ENCODE measurements around the gene GABRA5. TPM values are rescaled to one million over a fixed set of nuclear protein-coding genes. Genes with fewer than 3 reads are reported as not detected.
A peak's percentile ranks its signal among the peaks of the same experiment; 100 is the strongest.

Gene GABRA5
- total and polyA plus RNA-seq, 2 experiments from 2014 or later = 11.5 to 25.9 TPM

- Mint-ChIP-seq H3K9me3 (no peaks in the 10 kb centered on the region), H3K4me1 (peaks cover 32% of the 10 kb centered on the region), H3K4me3 (peak overlapping the region; percentile 78), H3K27ac (no peak overlapping the region), H3K27me3 (ENCODE audit: insufficient read depth, low read depth, poor library complexity) (peaks cover 23% of the 10 kb centered on the region), H3K36me3 (ENCODE audit: low read depth) (0 out of 3 replicates have a peak, but pooled peaks cover 3% of the 10 kb centered on the region)
- Histone ChIP-seq H3K4me3 (peak overlapping the region; percentile 73), H3K36me3 (ENCODE audit: insufficient read depth) (no peaks in the 10 kb centered on the region), H2AFZ (peak overlapping the region; percentile 91), H4K20me1 (replicated peaks; ENCODE audit: insufficient read depth) (no peaks in the 10 kb centered on the region), H3K9me2 (ENCODE audit: insufficient read depth) (no peaks in the 10 kb centered on the region), H3K27ac (ENCODE audit: low read depth) (no peak overlapping the region), H3K4me2 (peak overlapping the region; percentile 87), H3K27me3 (ENCODE audit: insufficient read depth) (peaks cover 44% of the 10 kb centered on the region), H3K4me1 (ENCODE audit: insufficient read depth) (peaks cover 20% of the 10 kb centered on the region), H3K79me2 (replicated peaks; ENCODE audit: insufficient read depth) (no peaks in the 10 kb centered on the region), H3F3A (replicated peaks; ENCODE audit: low read depth) (no peaks in the 10 kb centered on the region)
- ATAC-seq (no peak), DNase-seq (ENCODE audit: low spot score) (peak; percentile 25)
- TF ChIP-seq STAT1 (IDR thresholded peaks at IDR 0.05; ENCODE audit: unreplicated experiment) (no peak), ETS1 (IDR thresholded peaks at IDR 0.05) (no peak), ZNF331 (CRISPR knock-in tag; IDR thresholded peaks at IDR 0.05; ENCODE audit: low read depth) (no peak), NANOG (IDR thresholded peaks at IDR 0.05; ENCODE audit: borderline replicate concordance) (no peak), ZNF114 (CRISPR knock-in tag; IDR thresholded peaks at IDR 0.05) (no peak), POLR2AphosphoS5 (IDR thresholded peaks at IDR 0.05; ENCODE audit: low read depth) (no peak), EZH2phosphoT487 (IDR thresholded peaks at IDR 0.05; ENCODE audit: unreplicated experiment) (no peak), JUNB (IDR thresholded peaks at IDR 0.05; ENCODE audit: unreplicated experiment) (no peak), EZH2 (IDR thresholded peaks at IDR 0.05; ENCODE audit: low read depth, unreplicated experiment) (no peak), CREB1 (CRISPR knock-in tag; IDR thresholded peaks at IDR 0.05; ENCODE audit: low read depth) (no peak)
- TF ChIP-seq, protein P1, sequence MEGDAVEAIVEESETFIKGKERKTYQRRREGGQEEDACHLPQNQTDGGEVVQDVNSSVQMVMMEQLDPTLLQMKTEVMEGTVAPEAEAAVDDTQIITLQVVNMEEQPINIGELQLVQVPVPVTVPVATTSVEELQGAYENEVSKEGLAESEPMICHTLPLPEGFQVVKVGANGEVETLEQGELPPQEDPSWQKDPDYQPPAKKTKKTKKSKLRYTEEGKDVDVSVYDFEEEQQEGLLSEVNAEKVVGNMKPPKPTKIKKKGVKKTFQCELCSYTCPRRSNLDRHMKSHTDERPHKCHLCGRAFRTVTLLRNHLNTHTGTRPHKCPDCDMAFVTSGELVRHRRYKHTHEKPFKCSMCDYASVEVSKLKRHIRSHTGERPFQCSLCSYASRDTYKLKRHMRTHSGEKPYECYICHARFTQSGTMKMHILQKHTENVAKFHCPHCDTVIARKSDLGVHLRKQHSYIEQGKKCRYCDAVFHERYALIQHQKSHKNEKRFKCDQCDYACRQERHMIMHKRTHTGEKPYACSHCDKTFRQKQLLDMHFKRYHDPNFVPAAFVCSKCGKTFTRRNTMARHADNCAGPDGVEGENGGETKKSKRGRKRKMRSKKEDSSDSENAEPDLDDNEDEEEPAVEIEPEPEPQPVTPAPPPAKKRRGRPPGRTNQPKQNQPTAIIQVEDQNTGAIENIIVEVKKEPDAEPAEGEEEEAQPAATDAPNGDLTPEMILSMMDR (conservative IDR thresholded peaks at IDR 0.05; ENCODE audit: low read depth in 2 of 2) = no peak
- TF ChIP-seq, protein P2, sequence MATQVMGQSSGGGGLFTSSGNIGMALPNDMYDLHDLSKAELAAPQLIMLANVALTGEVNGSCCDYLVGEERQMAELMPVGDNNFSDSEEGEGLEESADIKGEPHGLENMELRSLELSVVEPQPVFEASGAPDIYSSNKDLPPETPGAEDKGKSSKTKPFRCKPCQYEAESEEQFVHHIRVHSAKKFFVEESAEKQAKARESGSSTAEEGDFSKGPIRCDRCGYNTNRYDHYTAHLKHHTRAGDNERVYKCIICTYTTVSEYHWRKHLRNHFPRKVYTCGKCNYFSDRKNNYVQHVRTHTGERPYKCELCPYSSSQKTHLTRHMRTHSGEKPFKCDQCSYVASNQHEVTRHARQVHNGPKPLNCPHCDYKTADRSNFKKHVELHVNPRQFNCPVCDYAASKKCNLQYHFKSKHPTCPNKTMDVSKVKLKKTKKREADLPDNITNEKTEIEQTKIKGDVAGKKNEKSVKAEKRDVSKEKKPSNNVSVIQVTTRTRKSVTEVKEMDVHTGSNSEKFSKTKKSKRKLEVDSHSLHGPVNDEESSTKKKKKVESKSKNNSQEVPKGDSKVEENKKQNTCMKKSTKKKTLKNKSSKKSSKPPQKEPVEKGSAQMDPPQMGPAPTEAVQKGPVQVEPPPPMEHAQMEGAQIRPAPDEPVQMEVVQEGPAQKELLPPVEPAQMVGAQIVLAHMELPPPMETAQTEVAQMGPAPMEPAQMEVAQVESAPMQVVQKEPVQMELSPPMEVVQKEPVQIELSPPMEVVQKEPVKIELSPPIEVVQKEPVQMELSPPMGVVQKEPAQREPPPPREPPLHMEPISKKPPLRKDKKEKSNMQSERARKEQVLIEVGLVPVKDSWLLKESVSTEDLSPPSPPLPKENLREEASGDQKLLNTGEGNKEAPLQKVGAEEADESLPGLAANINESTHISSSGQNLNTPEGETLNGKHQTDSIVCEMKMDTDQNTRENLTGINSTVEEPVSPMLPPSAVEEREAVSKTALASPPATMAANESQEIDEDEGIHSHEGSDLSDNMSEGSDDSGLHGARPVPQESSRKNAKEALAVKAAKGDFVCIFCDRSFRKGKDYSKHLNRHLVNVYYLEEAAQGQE (IDR thresholded peaks at IDR 0.05; ENCODE audit: unreplicated experiment) = no peak
- TF ChIP-seq, protein P3, sequence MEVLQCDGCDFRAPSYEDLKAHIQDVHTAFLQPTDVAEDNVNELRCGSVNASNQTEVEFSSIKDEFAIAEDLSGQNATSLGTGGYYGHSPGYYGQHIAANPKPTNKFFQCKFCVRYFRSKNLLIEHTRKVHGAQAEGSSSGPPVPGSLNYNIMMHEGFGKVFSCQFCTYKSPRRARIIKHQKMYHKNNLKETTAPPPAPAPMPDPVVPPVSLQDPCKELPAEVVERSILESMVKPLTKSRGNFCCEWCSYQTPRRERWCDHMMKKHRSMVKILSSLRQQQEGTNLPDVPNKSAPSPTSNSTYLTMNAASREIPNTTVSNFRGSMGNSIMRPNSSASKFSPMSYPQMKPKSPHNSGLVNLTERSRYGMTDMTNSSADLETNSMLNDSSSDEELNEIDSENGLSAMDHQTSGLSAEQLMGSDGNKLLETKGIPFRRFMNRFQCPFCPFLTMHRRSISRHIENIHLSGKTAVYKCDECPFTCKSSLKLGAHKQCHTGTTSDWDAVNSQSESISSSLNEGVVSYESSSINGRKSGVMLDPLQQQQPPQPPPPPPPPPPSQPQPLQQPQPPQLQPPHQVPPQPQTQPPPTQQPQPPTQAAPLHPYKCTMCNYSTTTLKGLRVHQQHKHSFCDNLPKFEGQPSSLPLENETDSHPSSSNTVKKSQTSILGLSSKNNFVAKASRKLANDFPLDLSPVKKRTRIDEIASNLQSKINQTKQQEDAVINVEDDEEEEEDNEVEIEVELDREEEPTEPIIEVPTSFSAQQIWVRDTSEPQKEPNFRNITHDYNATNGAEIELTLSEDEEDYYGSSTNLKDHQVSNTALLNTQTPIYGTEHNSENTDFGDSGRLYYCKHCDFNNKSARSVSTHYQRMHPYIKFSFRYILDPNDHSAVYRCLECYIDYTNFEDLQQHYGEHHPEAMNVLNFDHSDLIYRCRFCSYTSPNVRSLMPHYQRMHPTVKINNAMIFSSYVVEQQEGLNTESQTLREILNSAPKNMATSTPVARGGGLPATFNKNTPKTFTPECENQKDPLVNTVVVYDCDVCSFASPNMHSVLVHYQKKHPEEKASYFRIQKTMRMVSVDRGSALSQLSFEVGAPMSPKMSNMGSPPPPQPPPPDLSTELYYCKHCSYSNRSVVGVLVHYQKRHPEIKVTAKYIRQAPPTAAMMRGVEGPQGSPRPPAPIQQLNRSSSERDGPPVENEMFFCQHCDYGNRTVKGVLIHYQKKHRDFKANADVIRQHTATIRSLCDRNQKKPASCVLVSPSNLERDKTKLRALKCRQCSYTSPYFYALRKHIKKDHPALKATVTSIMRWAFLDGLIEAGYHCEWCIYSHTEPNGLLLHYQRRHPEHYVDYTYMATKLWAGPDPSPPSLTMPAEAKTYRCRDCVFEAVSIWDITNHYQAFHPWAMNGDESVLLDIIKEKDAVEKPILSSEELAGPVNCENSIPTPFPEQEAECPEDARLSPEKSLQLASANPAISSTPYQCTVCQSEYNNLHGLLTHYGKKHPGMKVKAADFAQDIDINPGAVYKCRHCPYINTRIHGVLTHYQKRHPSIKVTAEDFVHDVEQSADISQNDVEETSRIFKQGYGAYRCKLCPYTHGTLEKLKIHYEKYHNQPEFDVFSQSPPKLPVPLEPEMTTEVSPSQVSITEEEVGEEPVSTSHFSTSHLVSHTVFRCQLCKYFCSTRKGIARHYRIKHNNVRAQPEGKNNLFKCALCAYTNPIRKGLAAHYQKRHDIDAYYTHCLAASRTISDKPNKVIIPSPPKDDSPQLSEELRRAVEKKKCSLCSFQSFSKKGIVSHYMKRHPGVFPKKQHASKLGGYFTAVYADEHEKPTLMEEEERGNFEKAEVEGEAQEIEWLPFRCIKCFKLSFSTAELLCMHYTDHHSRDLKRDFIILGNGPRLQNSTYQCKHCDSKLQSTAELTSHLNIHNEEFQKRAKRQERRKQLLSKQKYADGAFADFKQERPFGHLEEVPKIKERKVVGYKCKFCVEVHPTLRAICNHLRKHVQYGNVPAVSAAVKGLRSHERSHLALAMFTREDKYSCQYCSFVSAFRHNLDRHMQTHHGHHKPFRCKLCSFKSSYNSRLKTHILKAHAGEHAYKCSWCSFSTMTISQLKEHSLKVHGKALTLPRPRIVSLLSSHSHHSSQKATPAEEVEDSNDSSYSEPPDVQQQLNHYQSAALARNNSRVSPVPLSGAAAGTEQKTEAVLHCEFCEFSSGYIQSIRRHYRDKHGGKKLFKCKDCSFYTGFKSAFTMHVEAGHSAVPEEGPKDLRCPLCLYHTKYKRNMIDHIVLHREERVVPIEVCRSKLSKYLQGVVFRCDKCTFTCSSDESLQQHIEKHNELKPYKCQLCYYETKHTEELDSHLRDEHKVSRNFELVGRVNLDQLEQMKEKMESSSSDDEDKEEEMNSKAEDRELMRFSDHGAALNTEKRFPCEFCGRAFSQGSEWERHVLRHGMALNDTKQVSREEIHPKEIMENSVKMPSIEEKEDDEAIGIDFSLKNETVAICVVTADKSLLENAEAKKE (CRISPR knock-in tag; IDR thresholded peaks at IDR 0.05) = no peak
Measured at GRCh38 chr15:26868029-26868685, 1.3 kb downstream of the GABRA5 start.

All from GM23338 (cell line).